ENCODE data around the gene ARRDC4.

Gene ARRDC4

GRCh38 chr15:97966246-97966645 lies 5.7 kb downstream of the ARRDC4 start:
- Histone ChIP-seq H3K27ac (ENCODE audit: low read length) (no peak overlapping the region), H3K27me3 (ENCODE audit: control insufficient read depth, insufficient read depth, low read length) (no peaks in the 10 kb centered on the region), H3K36me3 (ENCODE audit: control insufficient read depth, insufficient read depth, low read length) (no peaks in the 10 kb centered on the region), H3K9me3 (ENCODE audit: control insufficient read depth, insufficient read depth, low read length) (no peaks in the 10 kb centered on the region), H3K4me3 (ENCODE audit: low read length) (no peak overlapping the region), H3K4me1 (ENCODE audit: control insufficient read depth, insufficient read depth, low read length) (peaks cover 2% of the 10 kb centered on the region; the same call in 1 of the 2 replicates)
- no peak for DNase-seq (ENCODE audit: low read depth, low spot score)
- WGBS (ENCODE audit: insufficient coverage, insufficient read length): no CpG with 5 or more reads among the region's 2 CpGs

- no peaks in the 10 kb centered on the region for H3K4me1 ChIP-seq (ENCODE audit: control insufficient read depth, insufficient read depth, low read length)
- H3K4me3 ChIP-seq (ENCODE audit: low read length): no peak overlapping the region
- no CpG with 5 or more reads among the region's 6 CpGs for WGBS (ENCODE audit: insufficient coverage, insufficient read length)
- no peaks in the 10 kb centered on the region; the same call in 1 of the 2 replicates for H3K36me3 ChIP-seq (ENCODE audit: control insufficient read depth, insufficient read depth, low read length)
- DNase-seq (ENCODE audit: low read depth, low spot score): no peak
- H3K27ac ChIP-seq (ENCODE audit: low read length): no peak overlapping the region
- H3K9me3 ChIP-seq (ENCODE audit: control insufficient read depth, insufficient read depth, low read length): no peaks in the 10 kb centered on the region
- no peaks in the 10 kb centered on the region for H3K27me3 ChIP-seq (ENCODE audit: control insufficient read depth, insufficient read depth, low read length)
These were observed 6.6 kb downstream of the ARRDC4 start for GRCh38 chr15:97966924-97967620.

- Histone ChIP-seq H3K4me3 (ENCODE audit: low read length) (no peak overlapping the region), H3K36me3 (ENCODE audit: control insufficient read depth, insufficient read depth, low read length) (no peaks in the 10 kb centered on the region; the same call in 1 of the 2 replicates), H3K4me1 (ENCODE audit: control insufficient read depth, insufficient read depth, low read length) (no peaks in the 10 kb centered on the region), H3K27me3 (ENCODE audit: control insufficient read depth, insufficient read depth, low read length) (no peaks in the 10 kb centered on the region), H3K9me3 (ENCODE audit: control insufficient read depth, insufficient read depth, low read length) (no peaks in the 10 kb centered on the region), H3K27ac (ENCODE audit: low read length) (no peak overlapping the region)
- no peak for DNase-seq (ENCODE audit: low read depth, low spot score)
- 100% methylated on average over 1 of the region's 2 CpGs for WGBS (ENCODE audit: insufficient coverage, insufficient read length)
These were observed 7.4 kb downstream of the ARRDC4 start for GRCh38 chr15:97967881-97968280.

GRCh38 chr15:97968380-97968779 lies 7.9 kb downstream of the ARRDC4 start:
- Histone ChIP-seq H3K4me3 (ENCODE audit: low read length) (no peak overlapping the region), H3K9me3 (ENCODE audit: control insufficient read depth, insufficient read depth, low read length) (no peaks in the 10 kb centered on the region), H3K36me3 (ENCODE audit: control insufficient read depth, insufficient read depth, low read length) (no peaks in the 10 kb centered on the region; the same call in 1 of the 2 replicates), H3K27me3 (ENCODE audit: control insufficient read depth, insufficient read depth, low read length) (no peaks in the 10 kb centered on the region), H3K27ac (ENCODE audit: low read length) (no peak overlapping the region), H3K4me1 (ENCODE audit: control insufficient read depth, insufficient read depth, low read length) (no peaks in the 10 kb centered on the region)
- no peak for DNase-seq (ENCODE audit: low read depth, low spot score)
- WGBS (ENCODE audit: insufficient coverage, insufficient read length): no CpG with 5 or more reads among the region's 1 CpG

- Histone ChIP-seq H3K27me3 (ENCODE audit: control insufficient read depth, insufficient read depth, low read length) (no peaks in the 10 kb centered on the region), H3K4me3 (ENCODE audit: low read length) (no peak overlapping the region), H3K9me3 (ENCODE audit: control insufficient read depth, insufficient read depth, low read length) (no peaks in the 10 kb centered on the region), H3K27ac (ENCODE audit: low read length) (no peak overlapping the region), H3K4me1 (ENCODE audit: control insufficient read depth, insufficient read depth, low read length) (no peaks in the 10 kb centered on the region), H3K36me3 (ENCODE audit: control insufficient read depth, insufficient read depth, low read length) (no peaks in the 10 kb centered on the region; the same call in 1 of the 2 replicates)
- no CpG with 5 or more reads among the region's 1 CpG for WGBS (ENCODE audit: insufficient coverage, insufficient read length)
- DNase-seq (ENCODE audit: low read depth, low spot score): no peak
These were observed 11.9 kb downstream of the ARRDC4 start for GRCh38 chr15:97972366-97972765.

GRCh38 chr15:97976129-97976528 lies 15.6 kb downstream of the ARRDC4 start:
- Histone ChIP-seq H3K27me3 (ENCODE audit: control insufficient read depth, insufficient read depth, low read length) (no peaks in the 10 kb centered on the region), H3K4me3 (ENCODE audit: low read length) (no peak overlapping the region), H3K9me3 (ENCODE audit: control insufficient read depth, insufficient read depth, low read length) (no peaks in the 10 kb centered on the region), H3K4me1 (ENCODE audit: control insufficient read depth, insufficient read depth, low read length) (no peaks in the 10 kb centered on the region), H3K27ac (ENCODE audit: low read length) (no peak overlapping the region), H3K36me3 (ENCODE audit: control insufficient read depth, insufficient read depth, low read length) (no peaks in the 10 kb centered on the region; the same call in 1 of the 2 replicates)
- DNase-seq (ENCODE audit: low read depth, low spot score): no peak
- no CpG with 5 or more reads among the region's 8 CpGs for WGBS (ENCODE audit: insufficient coverage, insufficient read length)

- Histone ChIP-seq H3K4me1 (ENCODE audit: control insufficient read depth, insufficient read depth, low read length) (no peaks in the 10 kb centered on the region), H3K4me3 (ENCODE audit: low read length) (no peak overlapping the region), H3K27me3 (ENCODE audit: control insufficient read depth, insufficient read depth, low read length) (no peaks in the 10 kb centered on the region), H3K27ac (ENCODE audit: low read length) (no peak overlapping the region), H3K9me3 (ENCODE audit: control insufficient read depth, insufficient read depth, low read length) (no peaks in the 10 kb centered on the region), H3K36me3 (ENCODE audit: control insufficient read depth, insufficient read depth, low read length) (no peaks in the 10 kb centered on the region; the same call in 1 of the 2 replicates)
- no CpG with 5 or more reads among the region's 10 CpGs for WGBS (ENCODE audit: insufficient coverage, insufficient read length)
- DNase-seq (ENCODE audit: low read depth, low spot score): no peak
These were observed 16.4 kb downstream of the ARRDC4 start for GRCh38 chr15:97976766-97977503.

GRCh38 chr15:97977734-97978133 lies 17.2 kb downstream of the ARRDC4 start:
- Histone ChIP-seq H3K27ac (ENCODE audit: low read length) (no peak overlapping the region), H3K9me3 (ENCODE audit: control insufficient read depth, insufficient read depth, low read length) (no peaks in the 10 kb centered on the region), H3K4me1 (ENCODE audit: control insufficient read depth, insufficient read depth, low read length) (no peaks in the 10 kb centered on the region), H3K27me3 (ENCODE audit: control insufficient read depth, insufficient read depth, low read length) (no peaks in the 10 kb centered on the region), H3K4me3 (ENCODE audit: low read length) (no peak overlapping the region), H3K36me3 (ENCODE audit: control insufficient read depth, insufficient read depth, low read length) (no peaks in the 10 kb centered on the region)
- DNase-seq (ENCODE audit: low read depth, low spot score): no peak
- no CpG with 5 or more reads among the region's 8 CpGs for WGBS (ENCODE audit: insufficient coverage, insufficient read length)

- no CpG with 5 or more reads among the region's 4 CpGs for WGBS (ENCODE audit: insufficient coverage, insufficient read length)
- Histone ChIP-seq H3K27ac (ENCODE audit: low read length) (no peak overlapping the region), H3K36me3 (ENCODE audit: control insufficient read depth, insufficient read depth, low read length) (no peaks in the 10 kb centered on the region), H3K27me3 (ENCODE audit: control insufficient read depth, insufficient read depth, low read length) (no peaks in the 10 kb centered on the region), H3K4me1 (ENCODE audit: control insufficient read depth, insufficient read depth, low read length) (no peaks in the 10 kb centered on the region), H3K9me3 (ENCODE audit: control insufficient read depth, insufficient read depth, low read length) (no peaks in the 10 kb centered on the region), H3K4me3 (ENCODE audit: low read length) (no peak overlapping the region)
- DNase-seq (ENCODE audit: low read depth, low spot score): no peak
These were observed 18.1 kb downstream of the ARRDC4 start for GRCh38 chr15:97978401-97979139.

- Histone ChIP-seq H3K9me3 (ENCODE audit: control insufficient read depth, insufficient read depth, low read length) (no peaks in the 10 kb centered on the region), H3K27ac (ENCODE audit: low read length) (no peak overlapping the region), H3K36me3 (ENCODE audit: control insufficient read depth, insufficient read depth, low read length) (no peaks in the 10 kb centered on the region), H3K4me1 (ENCODE audit: control insufficient read depth, insufficient read depth, low read length) (no peaks in the 10 kb centered on the region), H3K27me3 (ENCODE audit: control insufficient read depth, insufficient read depth, low read length) (no peaks in the 10 kb centered on the region), H3K4me3 (ENCODE audit: low read length) (no peak overlapping the region)
- WGBS (ENCODE audit: insufficient coverage, insufficient read length): 100% methylated on average over 2 of the region's 2 CpGs
- DNase-seq (ENCODE audit: low read depth, low spot score): no peak
These were observed 18.6 kb downstream of the ARRDC4 start for GRCh38 chr15:97979140-97979520.

Measured in iPS DF 6.9 (cell line).